GM10847 (cell line): Measurements from ENCODE around the gene TMEM167A.

Source experiments
- POLR2A ChIP-seq: IDR thresholded peaks from 2 replicates; pipeline ENCODE4 v1.6.1; 2011; ENCODE audit not compliant: insufficient read length; ENCODE audit errors: extremely low read depth

Gene TMEM167A

GRCh38 chr5:83059341-83059740 is 17.9 kb downstream of the TMEM167A start:
- TF ChIP-seq POLR2A, result no peak

- TF ChIP-seq POLR2A, result no peak
Observed at GRCh38 chr5:83058726-83059125, 18.5 kb downstream of the TMEM167A start.

DNA sequence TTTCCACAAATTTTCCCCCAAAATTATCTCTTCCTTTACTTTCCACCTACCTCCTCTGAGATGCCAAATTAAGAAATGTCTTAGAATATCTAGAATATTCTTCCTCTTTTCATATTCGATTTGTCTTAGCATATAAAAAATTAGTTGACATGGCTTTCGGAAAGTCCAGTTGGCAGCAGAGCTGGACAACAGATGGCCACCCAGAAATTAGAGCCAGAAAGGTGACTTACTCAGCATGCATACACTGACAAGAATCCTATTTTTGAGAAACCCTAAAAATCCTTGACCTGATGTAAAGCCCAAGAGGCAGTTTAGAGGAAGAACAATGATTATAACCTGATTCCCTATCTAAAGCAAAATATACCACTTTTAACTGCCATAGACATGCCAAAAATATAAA is 22.0 kb downstream of the TMEM167A start:
- no peak for TF ChIP-seq POLR2A

DNA sequence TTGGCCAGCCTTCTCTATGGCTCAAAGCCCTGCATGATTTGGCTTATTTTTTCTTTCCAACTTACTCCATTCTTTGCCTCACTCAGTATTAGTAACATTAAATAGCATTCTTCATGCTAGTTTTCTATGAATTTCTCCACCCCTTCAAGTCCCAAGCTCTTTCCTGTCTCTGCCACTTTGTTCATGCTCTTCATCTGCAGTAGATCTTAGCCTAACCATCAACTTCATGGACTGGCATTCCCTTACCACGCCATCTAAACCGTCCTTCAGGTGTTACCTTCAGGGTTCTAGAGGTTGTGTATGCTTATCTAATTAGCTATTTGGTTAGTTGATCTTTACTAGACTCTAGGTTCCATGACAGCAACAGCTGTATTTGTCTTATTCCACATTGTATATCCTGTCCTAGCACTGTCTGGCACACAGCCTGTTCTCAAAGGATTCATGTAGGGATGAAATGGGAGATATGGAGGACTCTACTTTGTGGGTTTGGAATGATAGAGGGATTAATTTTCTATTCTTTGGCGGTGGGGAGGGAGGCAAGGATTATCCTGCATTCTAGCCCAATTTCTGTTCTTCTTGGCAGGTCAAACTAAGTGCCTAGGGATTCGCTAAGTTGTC is 26.4 kb downstream of the TMEM167A start:
- TF ChIP-seq POLR2A, result no peak

DNA sequence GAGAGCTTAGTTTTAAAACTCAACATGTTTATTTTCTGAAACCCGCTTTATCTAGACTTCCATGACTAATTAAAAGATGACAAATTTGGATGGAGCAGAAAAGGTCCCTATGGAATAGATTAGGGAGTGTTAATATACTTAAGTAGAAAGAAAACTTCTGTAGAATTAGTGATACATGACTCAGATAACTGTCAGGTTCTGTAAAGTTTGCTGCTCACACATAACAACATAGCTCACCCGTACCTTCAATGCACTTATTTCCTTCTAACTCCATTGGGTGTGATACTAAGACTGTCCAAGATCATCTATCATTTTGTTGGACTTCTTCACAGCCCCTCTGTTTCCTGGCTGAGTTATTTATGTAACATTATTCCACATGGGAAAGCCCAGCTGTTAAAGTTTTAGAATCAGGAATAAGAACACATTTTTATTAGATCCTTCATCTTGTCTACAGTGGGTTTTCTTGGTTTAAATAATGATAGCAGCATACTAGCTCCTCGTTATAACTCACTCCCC is 27.8 kb downstream of the TMEM167A start:
- no peak for TF ChIP-seq POLR2A

DNA sequence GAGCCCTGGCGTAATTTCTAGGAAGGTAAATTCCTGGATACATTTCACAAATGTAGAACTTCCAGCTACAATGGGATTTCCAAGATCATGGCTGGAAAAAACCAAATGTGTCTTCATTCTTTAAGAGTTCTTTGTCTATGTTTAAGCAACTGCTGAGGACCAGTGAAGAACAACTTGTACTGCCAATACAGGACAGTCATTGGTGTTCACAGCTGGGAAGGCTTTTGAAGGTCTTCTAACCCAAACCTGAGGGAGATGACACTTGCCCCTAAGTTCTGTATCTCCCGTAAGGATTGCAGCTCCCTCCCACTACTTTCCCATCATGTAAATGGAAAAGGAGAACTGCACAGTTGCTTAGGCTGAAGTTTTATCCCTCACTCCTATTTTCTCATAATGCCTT is 28.4 kb downstream of the TMEM167A start:
- TF ChIP-seq POLR2A, result no peak

GRCh38 chr5:83048277-83048676 is 28.9 kb downstream of the TMEM167A start:
- no peak for TF ChIP-seq POLR2A

GRCh38 chr5:83044926-83045325 is 32.3 kb downstream of the TMEM167A start:
- no peak for TF ChIP-seq POLR2A

DNA sequence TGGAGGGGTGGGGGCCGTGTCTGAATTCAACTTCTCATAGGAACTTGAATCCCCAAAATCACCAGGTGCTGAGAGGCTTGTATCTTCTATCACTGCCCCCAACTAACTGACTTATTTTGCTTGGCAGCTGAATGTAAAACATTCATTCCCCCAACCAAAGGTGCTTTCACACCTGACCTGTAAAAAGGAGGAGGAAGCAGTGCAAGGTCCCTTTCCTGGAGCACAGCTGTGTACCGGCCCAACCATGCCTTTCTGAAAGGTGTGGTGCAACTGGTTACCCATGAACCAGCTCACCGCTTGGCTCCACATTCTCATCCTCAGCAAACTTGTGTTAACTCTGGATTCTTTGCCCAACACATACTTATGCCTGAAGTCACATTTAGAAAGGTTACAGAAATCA is 34.7 kb downstream of the TMEM167A start:
- TF ChIP-seq POLR2A, result no peak

DNA sequence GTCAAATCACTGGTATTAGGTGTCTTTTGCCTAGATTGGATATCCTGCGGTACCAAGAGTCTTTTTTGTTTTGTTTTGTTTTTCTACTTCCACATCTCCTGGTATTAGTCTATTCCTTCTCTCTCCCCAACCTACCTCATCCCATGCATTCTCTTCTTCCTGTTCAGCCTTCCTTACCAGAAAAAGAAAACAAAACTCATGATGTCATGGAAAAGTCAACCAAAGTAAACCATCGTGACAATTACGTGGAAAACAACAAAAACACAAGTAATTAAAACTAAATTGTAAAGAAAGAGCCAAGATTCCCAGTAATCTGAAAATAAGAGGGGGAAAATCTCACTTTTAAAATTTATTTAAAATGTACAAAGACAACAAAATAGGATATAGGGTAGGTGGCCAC is 38.3 kb downstream of the TMEM167A start:
- TF ChIP-seq POLR2A, result no peak

- TF ChIP-seq POLR2A, result no peak
Observed at GRCh38 chr5:83036991-83037575, 40.1 kb downstream of the TMEM167A start.

GRCh38 chr5:83035373-83036100 is 41.7 kb downstream of the TMEM167A start:
- no peak for TF ChIP-seq POLR2A

DNA sequence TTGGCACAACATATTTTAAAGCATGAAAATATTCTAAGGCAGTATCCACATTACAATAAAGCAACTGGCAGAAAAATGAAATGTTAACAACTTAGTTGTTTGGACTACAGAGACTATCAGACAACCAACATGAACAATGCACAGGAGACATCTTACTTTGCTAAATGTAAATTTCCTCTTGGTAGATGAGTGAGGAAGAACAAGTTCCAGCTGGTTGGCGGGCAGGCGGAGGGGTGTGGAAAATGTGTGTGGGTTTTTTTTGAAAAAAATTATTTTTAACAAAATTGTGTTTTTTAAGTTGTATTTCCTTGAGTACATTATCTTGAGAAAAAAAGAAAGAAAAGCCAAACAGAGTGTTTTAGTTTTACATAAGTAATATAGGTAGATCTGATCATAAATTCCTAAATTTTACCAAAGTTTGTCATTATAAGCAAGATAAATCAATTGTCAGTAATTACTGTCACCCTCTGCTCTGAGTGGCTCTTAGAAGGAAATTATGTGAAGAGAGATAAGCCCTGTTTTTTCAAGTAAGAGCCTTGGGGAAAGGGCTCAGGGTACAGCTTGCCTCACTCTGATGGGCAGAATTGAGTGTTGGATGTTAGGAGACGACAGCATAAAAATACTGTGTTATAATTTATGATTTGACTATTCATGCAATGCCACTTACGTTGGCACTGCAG is 42.5 kb downstream of the TMEM167A start:
- no peak for TF ChIP-seq POLR2A

DNA sequence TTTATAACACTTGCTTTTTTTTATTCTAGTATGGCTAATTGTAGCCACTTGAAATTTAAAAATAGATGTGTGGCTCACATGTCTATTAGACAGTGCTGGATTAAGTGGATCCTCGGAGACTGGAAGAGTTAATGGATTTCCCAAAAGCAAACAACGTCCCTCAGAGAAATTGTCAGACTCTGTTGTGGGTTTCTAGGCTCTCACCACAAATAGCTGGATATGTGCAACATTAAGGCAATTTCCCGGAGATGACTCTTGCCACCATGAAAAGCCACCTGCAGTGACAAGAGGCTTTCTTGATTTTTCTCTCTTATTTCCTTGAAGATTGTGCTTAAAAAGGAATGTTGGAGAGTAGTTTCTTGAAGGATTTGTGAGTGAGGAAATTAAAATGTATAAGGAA is 43.2 kb downstream of the TMEM167A start:
- no peak for TF ChIP-seq POLR2A

- TF ChIP-seq POLR2A, result no peak
Observed at GRCh38 chr5:83031381-83031780, 45.8 kb downstream of the TMEM167A start.

DNA sequence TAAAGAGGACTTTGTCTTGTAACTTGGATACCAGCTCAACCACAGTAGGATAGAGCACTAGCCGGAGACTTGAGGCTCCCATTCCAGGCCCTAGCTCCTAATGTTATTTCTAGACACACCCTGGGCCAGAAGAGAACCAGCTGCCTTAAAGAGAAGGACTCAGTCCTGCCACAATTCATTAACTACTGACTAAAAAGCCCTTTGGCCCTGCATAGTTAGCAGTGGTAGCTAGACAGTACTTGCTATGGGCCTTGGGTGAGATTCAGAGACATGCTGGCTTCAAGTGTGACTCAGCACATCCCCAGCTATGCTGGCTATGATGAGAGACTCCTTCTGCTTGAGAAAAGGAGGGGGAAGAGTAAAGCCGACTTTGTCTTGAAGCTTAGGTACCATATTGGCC is 47.3 kb downstream of the TMEM167A start:
- no peak for TF ChIP-seq POLR2A

DNA sequence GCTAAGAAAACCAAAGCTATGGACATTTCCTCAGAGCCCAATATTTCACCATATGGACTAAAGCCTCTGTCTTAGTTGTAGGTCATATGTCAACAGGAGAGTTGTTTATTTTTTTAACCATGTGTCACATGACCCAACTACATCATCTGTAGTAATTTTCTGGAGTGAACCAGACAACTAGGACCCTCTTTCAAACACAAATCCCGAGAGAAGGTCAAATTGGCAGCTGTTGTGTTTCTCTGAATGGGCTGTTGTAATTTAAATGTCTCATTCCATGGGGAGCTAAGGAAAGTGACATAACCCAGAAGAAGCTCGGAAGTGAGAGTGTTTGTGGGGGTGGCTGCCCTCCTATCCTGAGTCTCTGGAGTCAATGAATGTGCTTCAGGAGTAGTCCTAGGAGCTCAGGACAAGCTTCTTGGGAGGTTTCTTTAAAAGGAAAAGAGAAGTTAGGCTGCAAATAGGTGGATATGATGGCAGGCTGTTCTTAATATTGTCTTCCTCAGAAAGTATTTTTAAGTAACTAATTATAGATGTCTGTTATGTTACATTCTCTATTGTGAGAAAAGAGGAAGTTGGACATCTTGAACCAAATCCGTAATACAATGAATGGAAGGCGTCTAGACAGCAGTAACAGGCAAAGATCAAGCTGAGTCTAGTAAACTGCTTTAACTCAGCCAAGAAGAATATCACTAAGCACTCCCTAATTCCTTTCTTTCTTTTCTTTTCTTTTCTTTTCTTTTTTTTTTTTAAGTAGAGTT is 50.1 kb downstream of the TMEM167A start:
- no peak for TF ChIP-seq POLR2A
